OCI-LY7 (cell line): ENCODE data around the gene TRAPPC4. TPM values are rescaled to one million over a fixed set of nuclear protein-coding genes. Genes with fewer than 3 reads are reported as not detected.

ENCODE experiments used
- BruUV-seq: library from RNA; stranded (reverse); fragments of 400-500 nt; replicated peaks from 2 replicates; lab custom pipeline; 2021; lab: Mats Ljungman, UMichigan
- CTCF ChIA-PET: fragments of 300-600 bp; sonication (Branson Sonifier 250); formaldehyde crosslinking; loops from one replicate; lab custom pipeline; 2022; ENCODE audit warnings: antibody characterized with exemption; ENCODE audit not compliant: unreplicated experiment; lab: Charles Lee
- POLR2A ChIA-PET: fragments of 300-600 bp; sonication (Branson Sonifier 250); formaldehyde crosslinking; loops from one replicate; lab custom pipeline; 2022; ENCODE audit warnings: antibody characterized with exemption; lab: Charles Lee
- DNase-seq: peaks from one replicate; pipeline ENCODE4 v3.0.0-alpha.2; 2015; ENCODE audit warnings: low spot score
- H2AFZ ChIP-seq: fragments of 200-600 bp; sonication (generic), shearing (Covaris generic); 2 replicates; pipeline ENCODE4 v1.6.1; 2014; ENCODE audit warnings: mild to moderate bottlenecking, antibody characterized with exemption, low read length, moderate library complexity
- H3K27ac ChIP-seq: fragments of 200-600 bp; sonication (generic); 2 replicates; pipeline ENCODE4 v1.5.1; 2014; ENCODE audit warnings: mixed run types, low read depth, mild to moderate bottlenecking, moderate library complexity, low read length, inconsistent platforms; ENCODE audit not compliant: poor library complexity, severe bottlenecking
- H3K36me3 ChIP-seq: fragments of 200-600 bp; sonication (generic); 2 replicates; pipeline ENCODE4 v1.6.1; 2014; ENCODE audit warnings: mild to moderate bottlenecking, antibody characterized with exemption, low read length, moderate library complexity, mixed read lengths; ENCODE audit not compliant: insufficient read depth
- H3K4me1 ChIP-seq: fragments of 200-600 bp; sonication (generic); 2 replicates; pipeline ENCODE4 v1.5.1; 2014; ENCODE audit warnings: mild to moderate bottlenecking, low read length; ENCODE audit not compliant: insufficient read depth, poor library complexity, severe bottlenecking
- H3K4me2 ChIP-seq: fragments of 200-600 bp; sonication (generic); 2 replicates; pipeline ENCODE4 v1.6.1; 2014; ENCODE audit warnings: mild to moderate bottlenecking, low read length
- H3K4me3 ChIP-seq: fragments of 200-600 bp; sonication (generic); 2 replicates; pipeline ENCODE4 v1.5.1; 2014; ENCODE audit warnings: mild to moderate bottlenecking, low read depth, low read length; ENCODE audit not compliant: poor library complexity, severe bottlenecking
- H3K79me2 ChIP-seq: fragments of 200-600 bp; sonication (generic); 2 replicates; pipeline ENCODE4 v1.6.1; 2016; ENCODE audit warnings: low read depth, mild to moderate bottlenecking, low read length, moderate library complexity, mixed read lengths; ENCODE audit not compliant: insufficient read depth
- H3K9me2 ChIP-seq: fragments of 200-600 bp; sonication (generic); 2 replicates; pipeline ENCODE4 v1.6.1; 2016; ENCODE audit warnings: mild to moderate bottlenecking, low read length, mixed read lengths; ENCODE audit not compliant: insufficient read depth
- H3K9me3 ChIP-seq: fragments of 200-600 bp; sonication (generic); 2 replicates; pipeline ENCODE4 v1.6.1; 2014; ENCODE audit warnings: mild to moderate bottlenecking, mixed run types, low read length, mixed read lengths
- H4K20me1 ChIP-seq: fragments of 200-600 bp; sonication (generic); 2 replicates; pipeline ENCODE4 v1.6.1; 2014; ENCODE audit warnings: mild to moderate bottlenecking, antibody characterized with exemption, low read length, moderate library complexity, mixed read lengths; ENCODE audit not compliant: insufficient read depth
- CTCF ChIP-seq: fragments of 200-600 bp; sonication (generic); conservative IDR thresholded peaks from 2 replicates; pipeline ENCODE4 v1.5.1; 2014; ENCODE audit warnings: mild to moderate bottlenecking, antibody characterized with exemption, low read length, moderate library complexity, mixed read lengths
- EZH2phosphoT487 ChIP-seq: fragments of 200-600 bp; sonication (generic); IDR thresholded peaks from 2 replicates; pipeline ENCODE4 v1.6.1; 2018; ENCODE audit warnings: low read depth, borderline replicate concordance, mild to moderate bottlenecking, mixed run types, antibody characterized with exemption, low read length, moderate library complexity, mixed read lengths
- intact Hi-C: fragments of 100-400 bp; cut with micrococcal nuclease; formaldehyde crosslinking; loops from one replicate; pipeline ENCODE4 v1.10.0; 2022; ENCODE audit not compliant: unreplicated experiment
- total RNA-seq, 2 experiments: library from RNA; depleted of rRNA in 1 of 2; stranded (reverse); fragments of >200 nt in 1 of 2; shearing (Covaris generic) in 1 of 2; gene quantifications; 2 replicates each; pipeline ENCODE4 v1.2.3, GENCODE V29; 2014 to 2022

The TRAPPC4 gene
- total RNA-seq, 2 experiments from 2014 or later, result 58.5 to 64.3 TPM

- Histone ChIP-seq H3K4me2 (no peak overlapping the region), H3K9me2 (no peaks in the 10 kb centered on the region), H3K27ac (no peak overlapping the region), H3K9me3 (no peaks in the 10 kb centered on the region), H3K36me3 (peaks cover 68% of the 10 kb centered on the region), H4K20me1 (no peaks in the 10 kb centered on the region), H2AFZ (no peak overlapping the region), H3K4me1 (no peaks in the 10 kb centered on the region), H3K79me2 (no peaks in the 10 kb centered on the region), H3K4me3 (no peak overlapping the region)
- no TSS peak for BruUV-seq
- ChIA-PET POLR2A (no interaction called here), CTCF (interaction anchor here (0.6 kb wide), 1 partner anchor 49 kb away, joined by 3 read pairs; no protein-coding TSS in a partner anchor)
- intact Hi-C loops, result no loop called here
- no peak for DNase-seq
- TF ChIP-seq EZH2phosphoT487, result no peak
- no peak for TF ChIP-seq CTCF
Observed at GRCh38 chr11:119046489-119046888, 27.9 kb downstream of the TRAPPC4 start.

GRCh38 chr11:119047205-119047604 lies 28.6 kb downstream of the TRAPPC4 start:
- H4K20me1 ChIP-seq, result no peaks in the 10 kb centered on the region
- H3K4me1 ChIP-seq, result no peaks in the 10 kb centered on the region
- H3K27ac ChIP-seq, result no peak overlapping the region
- CTCF ChIA-PET, result interaction anchor here (1.1 kb wide), 1 partner anchor 18 kb away, joined by 4 read pairs; no protein-coding TSS in a partner anchor
- no TSS peak for BruUV-seq
- peaks cover 75% of the 10 kb centered on the region for H3K36me3 ChIP-seq
- H2AFZ ChIP-seq, result no peak overlapping the region
- H3K9me3 ChIP-seq, result no peaks in the 10 kb centered on the region
- H3K9me2 ChIP-seq, result no peaks in the 10 kb centered on the region
- H3K4me3 ChIP-seq, result no peak overlapping the region
- no peaks in the 10 kb centered on the region for H3K79me2 ChIP-seq
- intact Hi-C loops, result no loop called here
- no peak for DNase-seq
- TF ChIP-seq CTCF (no peak), EZH2phosphoT487 (no peak)
- no peak overlapping the region for H3K4me2 ChIP-seq
- POLR2A ChIA-PET, result interaction anchor here (0.7 to 1.3 kb wide), 3 partner anchors 20 to 401 kb away, joined by 3 read pairs; partner anchors contain the start of gene VPS11

GRCh38 chr11:119048644-119049043 lies 30.1 kb downstream of the TRAPPC4 start:
- POLR2A ChIA-PET, result interaction anchor here (1.3 kb wide), 1 partner anchor 8 kb away, joined by 6 read pairs; no protein-coding TSS in a partner anchor

More at GRCh38 chr11:119048644-119049043, 30.1 kb downstream of the TRAPPC4 start:
- Histone ChIP-seq H3K4me3 (no peak overlapping the region), H2AFZ (no peak overlapping the region), H3K36me3 (peaks cover 90% of the 10 kb centered on the region), H3K4me2 (no peak overlapping the region), H3K9me2 (no peaks in the 10 kb centered on the region), H3K9me3 (no peaks in the 10 kb centered on the region), H3K79me2 (no peaks in the 10 kb centered on the region), H3K27ac (no peak overlapping the region), H4K20me1 (no peaks in the 10 kb centered on the region), H3K4me1 (no peaks in the 10 kb centered on the region)
- no TSS peak for BruUV-seq
- intact Hi-C loops, result no loop called here
- no peak for DNase-seq
- TF ChIP-seq EZH2phosphoT487 (no peak), CTCF (no peak)
- CTCF ChIA-PET, result no interaction called here
